Daoy (cell line): ENCODE results near the gene DPH6. TPM values are rescaled to one million over a fixed set of nuclear protein-coding genes. Genes with fewer than 3 reads are reported as not detected.
A peak's percentile ranks its signal among the peaks of the same experiment; 100 is the strongest.

Experiments
- DNase-seq: peaks from one replicate; pipeline ENCODE4 v3.0.0-alpha.2; 2015; ENCODE audit warnings: low read depth
- total RNA-seq: library from RNA; depleted of rRNA; stranded (reverse); fragments of >200 nt; shearing (Covaris generic); gene quantifications from 2 replicates; pipeline ENCODE4 v1.2.3, GENCODE V29; 2014

The DPH6 gene
- total RNA-seq, 1 experiment from 2014 or later = 24.8 TPM

DNA sequence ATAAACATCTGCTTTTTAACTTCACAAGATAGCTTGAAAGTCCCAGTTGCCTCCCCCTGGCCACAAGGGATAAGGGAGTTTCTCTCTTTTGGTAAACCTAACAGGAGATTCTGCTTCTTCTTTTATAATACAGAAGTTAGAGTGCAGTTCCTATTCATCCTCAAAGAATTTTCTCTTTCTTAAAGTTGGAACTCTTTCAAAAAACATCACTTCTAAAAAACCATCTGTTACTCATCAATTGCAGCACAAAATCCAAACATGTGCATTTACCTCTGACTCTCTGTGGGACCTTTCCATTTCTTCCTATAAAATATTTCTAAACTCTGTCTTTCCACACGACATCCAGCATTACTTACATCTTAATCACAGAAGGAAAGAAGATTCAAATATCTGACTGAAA is 5.1 kb downstream of the DPH6 start:
- DNase-seq = no peak

DNA sequence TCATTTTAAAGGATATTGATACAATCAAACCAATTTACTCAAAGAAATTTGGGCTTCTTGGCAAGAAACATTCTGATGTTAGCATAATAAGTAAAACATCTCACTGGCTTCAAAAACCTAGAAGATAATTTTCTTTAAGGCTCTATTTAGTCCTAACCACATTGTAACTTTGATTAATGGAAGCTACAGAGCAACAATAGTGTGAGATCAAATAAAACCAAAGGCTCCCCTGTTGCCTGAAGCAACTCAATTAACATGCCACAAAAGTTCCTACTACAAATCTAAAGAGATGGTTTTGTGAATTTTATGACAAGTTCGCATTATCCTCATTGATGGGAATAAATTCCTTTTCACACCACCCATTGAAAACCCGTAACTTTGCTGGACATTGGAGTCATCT is 5.9 kb downstream of the DPH6 start:
- DNase-seq = no peak

DNA sequence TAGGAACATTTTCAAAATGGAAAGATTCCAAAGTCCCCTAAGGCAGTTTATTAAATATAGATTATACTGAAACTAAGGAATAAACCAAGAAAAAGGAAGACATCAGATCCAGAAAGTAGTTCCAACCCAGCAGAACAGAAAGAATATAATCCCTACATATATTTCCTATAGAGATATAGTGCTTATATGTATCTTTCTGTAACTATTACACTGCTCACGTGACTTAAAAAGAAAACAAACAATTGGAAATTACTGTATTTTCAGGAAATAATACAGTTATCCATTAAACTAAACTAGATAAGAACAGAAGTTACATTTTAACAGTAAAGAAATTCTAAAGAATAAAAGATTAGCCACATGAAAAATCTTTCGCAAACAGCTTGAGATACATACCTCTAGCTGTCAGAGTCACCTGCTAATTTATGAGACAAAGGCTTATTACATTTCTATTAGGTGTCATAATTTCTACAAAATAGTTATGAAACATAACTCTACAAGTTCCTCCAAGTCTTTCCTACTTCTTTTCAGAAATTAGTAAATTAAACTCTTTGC is 10.5 kb downstream of the DPH6 start:
- no peak for DNase-seq

DNA sequence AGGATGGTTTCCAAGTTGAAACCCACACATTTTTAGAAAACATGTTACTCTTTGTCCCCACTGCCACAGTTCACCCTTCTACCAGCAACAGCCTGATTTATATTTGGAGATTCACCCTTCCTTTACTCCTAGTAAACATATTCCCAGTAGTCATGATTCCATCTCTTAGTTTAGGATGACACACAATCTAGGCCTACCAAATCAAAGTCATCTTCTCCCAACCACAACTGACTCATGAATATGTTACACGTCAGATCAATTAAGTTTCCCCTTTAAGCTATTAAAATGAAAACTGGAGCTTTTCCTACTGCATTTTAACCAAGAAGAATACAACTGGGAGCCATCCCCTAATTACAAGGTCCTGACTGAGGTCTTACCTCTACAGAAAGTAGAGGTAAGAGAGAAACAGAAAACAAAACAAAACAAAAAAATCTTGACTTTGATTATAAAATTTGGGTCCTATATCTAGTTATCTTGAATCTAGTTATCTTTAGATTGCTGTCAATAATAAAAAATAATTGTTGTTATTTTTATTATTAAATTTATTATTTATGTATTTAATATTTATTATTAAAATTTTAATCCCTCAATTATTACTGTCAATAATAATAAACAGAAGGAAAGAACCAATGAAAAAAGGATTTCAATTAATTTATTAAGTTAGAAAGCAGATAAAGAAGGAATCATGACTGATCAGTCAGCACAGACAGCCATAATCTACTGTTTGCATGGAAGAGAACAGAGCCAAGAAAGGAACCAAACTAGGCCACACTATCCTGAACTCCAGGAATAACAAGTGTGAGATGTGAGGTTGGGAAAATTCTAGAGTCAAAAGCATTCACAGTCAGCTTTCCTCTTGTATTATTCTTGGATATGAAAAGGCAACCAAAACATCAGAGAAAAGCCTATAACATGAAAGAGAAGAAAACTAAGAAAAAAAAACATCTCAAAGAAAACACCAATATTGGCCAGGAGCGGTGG is 12.5 kb downstream of the DPH6 start:
- DNase-seq = peak; percentile 33

DNA sequence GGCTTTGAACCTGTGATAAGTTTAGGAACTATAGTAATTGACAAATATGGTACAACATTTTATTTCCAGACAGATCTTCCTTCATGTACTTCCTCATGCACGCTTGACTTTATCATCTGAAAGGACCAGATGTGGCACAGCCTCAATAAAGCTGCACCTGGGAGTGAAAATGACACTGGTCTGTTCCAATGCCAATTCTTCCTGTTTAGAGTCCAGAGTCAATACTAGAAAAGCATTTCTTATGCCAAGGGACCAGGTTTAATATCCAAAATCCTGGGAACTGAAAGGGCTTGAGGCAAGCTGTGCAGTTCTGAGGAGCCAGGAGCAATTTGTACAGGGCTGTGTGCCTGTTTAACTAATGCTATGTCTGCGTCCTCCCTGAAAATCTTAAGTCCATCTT is 15.3 kb downstream of the DPH6 start:
- DNase-seq = no peak

- no peak for DNase-seq
Measured at GRCh38 chr15:35529784-35530183, 16.2 kb downstream of the DPH6 start.

- no peak for DNase-seq
Measured at GRCh38 chr15:35522061-35522460, 23.9 kb downstream of the DPH6 start.

DNA sequence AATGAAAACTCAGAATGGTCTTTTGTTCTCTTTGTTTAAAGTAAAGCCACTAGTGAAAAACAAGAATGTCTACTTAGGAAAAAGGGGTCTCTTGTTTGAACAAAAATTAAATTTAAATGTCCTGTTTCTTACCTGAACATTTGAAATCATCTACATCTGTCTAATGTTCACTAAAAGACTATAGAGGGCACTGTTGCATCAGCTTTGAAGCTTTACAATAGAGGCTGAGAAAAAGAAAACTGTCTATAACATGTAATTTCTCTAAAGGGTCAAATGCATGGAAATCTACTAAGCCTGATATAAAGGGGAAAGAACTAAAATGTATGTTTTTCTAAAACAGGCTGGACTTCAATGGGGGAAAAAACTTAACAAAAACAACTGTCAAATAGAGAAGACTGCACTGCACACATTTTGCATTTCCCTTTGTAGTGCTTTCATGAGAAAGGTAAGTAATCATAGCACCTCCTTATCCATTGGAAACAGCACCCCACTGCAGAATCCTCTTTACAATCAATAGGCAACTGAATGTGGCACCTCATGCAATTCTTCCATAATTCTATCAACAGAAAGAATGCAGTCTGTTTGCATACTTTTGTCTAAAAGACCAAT is 26.3 kb downstream of the DPH6 start:
- DNase-seq = peak; percentile 36

DNA sequence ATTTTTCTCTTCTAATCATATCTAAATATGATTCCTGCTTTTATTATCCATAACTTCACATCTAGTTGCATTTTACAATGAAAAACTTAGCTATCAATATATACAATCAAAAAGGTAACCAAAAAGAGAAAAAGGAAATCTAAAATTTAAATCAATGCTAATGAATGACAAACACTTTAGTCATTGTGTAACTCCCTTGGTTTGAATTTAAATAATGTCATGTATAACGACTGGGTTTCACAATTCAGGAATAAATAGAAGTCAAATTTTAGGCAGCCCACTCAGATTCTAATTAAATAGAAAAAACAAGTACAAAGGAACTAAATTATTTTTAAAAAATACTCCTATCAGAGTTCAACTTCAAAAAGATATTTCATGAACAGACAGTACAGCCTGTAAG is 26.9 kb downstream of the DPH6 start:
- DNase-seq = no peak

GRCh38 chr15:35514759-35515158 is 31.2 kb downstream of the DPH6 start:
- no peak for DNase-seq

- no peak for DNase-seq
Measured at GRCh38 chr15:35507932-35508638, 37.9 kb downstream of the DPH6 start.

DNA sequence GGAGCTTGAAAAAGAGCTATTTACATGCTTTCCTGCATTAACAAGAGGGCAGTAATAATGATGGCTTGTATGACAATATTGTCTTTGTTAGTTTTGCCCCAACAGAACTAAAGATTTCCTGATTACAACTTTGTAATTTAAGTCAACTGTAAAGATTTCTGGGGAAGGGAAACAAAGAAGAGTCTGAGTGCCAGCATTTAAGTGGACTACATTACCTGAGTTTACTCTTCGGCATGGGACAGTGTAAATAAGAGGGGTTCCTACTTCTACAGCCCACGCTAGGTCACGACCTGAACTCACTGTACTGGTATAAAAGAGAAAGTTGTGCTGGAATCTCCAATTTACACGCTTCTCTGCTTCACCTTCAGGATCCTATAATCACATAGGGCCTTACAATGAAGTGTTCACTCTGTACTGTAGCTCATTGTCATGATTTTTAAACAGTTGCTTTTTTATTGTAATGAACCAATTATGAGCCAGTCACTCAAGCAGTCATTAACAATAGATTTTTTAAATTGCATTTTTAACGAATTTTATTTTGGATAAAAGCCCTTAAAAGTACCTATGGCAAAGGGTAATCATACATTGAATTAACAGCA is 39.6 kb downstream of the DPH6 start:
- no peak for DNase-seq

- no peak for DNase-seq
Measured at GRCh38 chr15:35505809-35506208, 40.2 kb downstream of the DPH6 start.

- no peak for DNase-seq
Measured at GRCh38 chr15:35505141-35505540, 40.8 kb downstream of the DPH6 start.

DNA sequence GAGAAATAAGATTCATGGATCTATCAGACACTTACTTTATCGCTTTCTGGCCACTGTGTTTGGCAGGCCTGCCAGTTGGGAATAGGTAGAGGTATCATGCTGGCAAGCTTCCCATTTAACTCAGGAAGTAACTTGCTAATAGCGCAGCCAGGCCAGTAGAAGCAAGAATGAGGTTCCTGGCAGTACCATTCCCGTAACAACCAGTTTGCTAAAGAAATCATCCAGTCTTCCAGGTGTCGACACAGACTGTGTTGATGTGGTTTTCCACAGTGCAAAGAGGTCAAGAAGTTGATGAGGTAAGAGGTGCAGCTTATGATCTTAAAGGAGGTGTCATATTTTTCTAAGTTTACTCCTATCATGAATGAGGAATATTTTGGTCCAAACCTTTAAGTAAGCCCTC is 46.2 kb downstream of the DPH6 start:
- DNase-seq = no peak

- no peak for DNase-seq
Measured at GRCh38 chr15:35496585-35496984, 49.4 kb downstream of the DPH6 start.

DNA sequence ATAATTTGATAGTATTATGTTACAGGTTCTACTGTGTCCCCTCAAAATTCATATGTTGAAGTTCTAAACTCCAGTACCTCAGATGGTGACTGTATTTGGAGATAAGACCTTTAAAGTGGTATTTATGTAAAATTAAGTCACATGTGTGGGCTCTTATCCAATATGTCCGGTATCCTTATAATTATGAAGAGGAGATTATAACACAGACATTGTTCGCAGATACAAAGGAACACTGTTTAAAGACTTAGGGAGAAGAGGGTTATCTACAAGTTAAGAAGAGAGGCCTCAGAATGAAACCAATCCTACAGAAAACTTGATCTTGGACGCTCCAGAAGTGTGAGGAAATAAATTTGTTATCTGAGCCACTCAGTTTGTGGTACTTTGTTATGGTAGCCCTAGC is 50.9 kb downstream of the DPH6 start:
- DNase-seq = no peak

- DNase-seq = no peak
Measured at GRCh38 chr15:35491999-35492398, 54.0 kb downstream of the DPH6 start.

GRCh38 chr15:35491173-35491572 is 54.8 kb downstream of the DPH6 start:
- no peak for DNase-seq

DNA sequence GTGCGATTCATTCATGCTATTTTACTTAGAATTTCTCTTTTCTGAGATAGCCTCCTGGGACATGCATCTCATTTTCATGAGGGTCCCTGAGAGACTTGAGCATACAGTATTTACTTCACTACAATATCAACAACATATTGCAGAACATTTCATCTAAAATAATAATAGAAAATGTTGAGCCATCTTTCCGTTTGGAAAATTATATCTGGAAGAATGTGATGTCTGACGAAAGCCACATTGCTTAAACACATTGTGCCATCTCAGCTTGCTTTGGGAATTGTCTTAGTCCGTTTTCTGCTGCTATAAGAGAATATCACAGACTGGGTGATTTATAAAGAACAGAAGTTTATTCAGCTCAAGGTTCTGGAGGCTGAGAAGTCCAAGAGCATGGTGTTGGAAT is 55.5 kb downstream of the DPH6 start:
- DNase-seq = no peak

GRCh38 chr15:35487417-35487816 is 58.5 kb downstream of the DPH6 start:
- no peak for DNase-seq

DNA sequence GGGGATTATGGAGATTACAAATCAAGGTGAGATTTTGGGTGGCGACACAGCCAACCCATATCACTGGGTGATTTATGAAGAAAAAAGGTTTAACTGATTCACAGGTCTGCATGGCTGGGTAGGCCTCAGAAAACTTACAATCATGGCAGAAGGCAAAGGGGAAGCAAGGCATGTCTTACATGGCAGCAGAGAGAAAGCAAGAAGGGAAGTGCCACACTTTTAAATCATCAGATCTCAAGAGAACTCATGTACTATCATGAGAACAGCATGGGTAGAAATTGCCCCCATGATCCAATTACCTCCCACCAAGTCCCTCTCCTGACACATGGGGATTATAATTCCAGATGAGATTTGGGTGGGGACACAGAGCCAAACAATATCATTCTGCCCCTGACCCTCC is 59.7 kb downstream of the DPH6 start:
- DNase-seq = no peak
